ENCODE data around the gene ADRM1. TPM values are rescaled to one million over a fixed set of nuclear protein-coding genes. Genes with fewer than 3 reads are reported as not detected.

The ADRM1 gene
- polyA plus RNA-seq, 4 donors: 44.5 to 93.4 (median 88.3) TPM

DNA sequence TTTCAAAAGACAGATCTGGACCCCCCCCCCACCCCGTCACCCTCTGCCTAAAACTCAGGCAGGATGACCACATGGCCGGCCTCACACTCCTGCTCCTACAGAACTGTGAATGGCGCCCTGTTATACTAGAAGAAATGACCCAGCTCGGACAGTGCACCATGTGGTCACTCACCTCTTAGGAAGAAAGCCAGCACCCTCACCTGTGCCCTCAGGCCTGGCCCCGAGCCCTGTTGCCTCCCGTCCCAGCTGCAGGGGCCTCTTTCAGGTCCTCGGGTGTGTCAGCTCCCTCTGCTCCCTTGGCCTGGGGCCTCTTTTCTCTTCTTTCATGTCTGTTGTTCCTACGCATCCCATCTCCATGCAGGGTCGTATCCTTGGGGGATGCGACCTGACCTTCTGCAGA lies 40.7 kb upstream of the ADRM1 start:
- no peak for DNase-seq
- Histone ChIP-seq H3K27ac (ENCODE audit: low read depth in 1 of 3, low read length in 2 of 3) (no peak overlapping the region), H3K9me3 (ENCODE audit: control insufficient read depth in 2 of 2, insufficient read depth in 1 of 2, low read depth in 1 of 2, low read length in 1 of 2) (peaks cover 0 to 15% of the 10 kb centered on the region in 2 donors), H3K27me3 (ENCODE audit: control insufficient read depth in 3 of 3, insufficient read depth in 3 of 3, low read length in 3 of 3) (no peaks in the 10 kb centered on the region), H3K4me1 (ENCODE audit: control insufficient read depth in 3 of 3, insufficient read depth in 2 of 3, low read depth in 1 of 3, low read length in 2 of 3) (no peaks in the 10 kb centered on the region), H3K36me3 (ENCODE audit: control insufficient read depth in 3 of 3, insufficient read depth in 2 of 3, low read depth in 1 of 3, low read length in 3 of 3) (peaks cover 19 to 81% (median 20%) of the 10 kb centered on the region in 3 donors), H3K4me3 (ENCODE audit: low read depth in 1 of 3, low read length in 3 of 3) (no peak overlapping the region)
- no peak for FAIRE-seq
- WGBS, 3 donors: 94 to 95% (median 94%) methylated on average over 10 of the region's 10 CpGs

DNA sequence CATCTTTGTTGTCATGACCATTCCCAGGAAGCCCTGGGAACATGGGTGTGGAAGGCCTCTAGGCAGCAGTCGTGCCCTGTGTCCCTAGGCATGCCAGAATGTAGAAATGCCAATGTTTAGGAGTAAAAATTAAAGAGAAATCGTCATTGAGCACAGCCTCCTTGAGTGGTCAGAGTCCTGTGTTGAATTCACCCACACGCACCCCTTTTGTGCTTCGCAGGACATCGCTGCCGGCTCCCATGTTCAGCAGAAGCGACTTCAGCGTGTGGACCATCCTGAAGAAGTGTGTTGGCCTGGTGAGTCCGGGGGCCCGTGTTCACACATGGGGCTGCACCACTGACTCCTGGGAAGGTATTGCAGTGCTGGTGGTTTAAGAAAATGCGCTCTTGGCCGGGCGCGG lies 39.4 kb upstream of the ADRM1 start:
- Histone ChIP-seq H3K36me3 (ENCODE audit: control insufficient read depth in 3 of 3, insufficient read depth in 2 of 3, low read depth in 1 of 3, low read length in 3 of 3) (peaks cover 19 to 83% (median 20%) of the 10 kb centered on the region in 3 donors), H3K9me3 (ENCODE audit: control insufficient read depth in 2 of 2, insufficient read depth in 1 of 2, low read depth in 1 of 2, low read length in 1 of 2) (peaks cover 0 to 15% of the 10 kb centered on the region in 2 donors), H3K27ac (ENCODE audit: low read depth in 1 of 3, low read length in 2 of 3) (no peak overlapping the region), H3K4me3 (ENCODE audit: low read depth in 1 of 3, low read length in 3 of 3) (no peak overlapping the region), H3K4me1 (ENCODE audit: control insufficient read depth in 3 of 3, insufficient read depth in 2 of 3, low read depth in 1 of 3, low read length in 2 of 3) (no peaks in the 10 kb centered on the region), H3K27me3 (ENCODE audit: control insufficient read depth in 3 of 3, insufficient read depth in 3 of 3, low read length in 3 of 3) (no peaks in the 10 kb centered on the region)
- no peak for FAIRE-seq
- no peak for DNase-seq
- 96 to 97% (median 96%) methylated on average over 14 of the region's 14 CpGs for WGBS, 3 donors

DNA sequence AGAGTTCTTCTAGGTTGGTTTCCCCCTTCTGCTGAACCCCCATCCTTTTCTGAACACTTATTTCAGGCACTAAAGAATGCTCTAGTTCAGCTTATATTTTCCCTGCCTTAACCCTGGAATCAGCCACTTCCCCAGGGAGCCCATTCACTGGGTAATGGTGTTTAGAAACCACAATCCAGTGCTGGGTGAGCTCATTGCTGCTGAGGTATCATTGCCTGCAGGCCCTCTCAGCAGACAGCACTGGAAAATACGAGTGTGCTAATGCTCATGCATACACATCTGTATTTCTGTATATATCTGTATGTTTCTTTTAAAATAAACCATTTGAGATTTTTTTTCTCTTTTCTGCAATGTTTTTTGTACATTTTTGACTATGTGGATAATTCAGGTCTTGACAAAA lies 37.4 kb upstream of the ADRM1 start:
- FAIRE-seq (no peak), DNase-seq (no peak)
- WGBS, 3 donors: 97 to 100% (median 98%) methylated on average over 1 of the region's 1 CpG
- H3K4me1 ChIP-seq (ENCODE audit: control insufficient read depth in 3 of 3, insufficient read depth in 2 of 3, low read depth in 1 of 3, low read length in 2 of 3): no peaks in the 10 kb centered on the region
- H3K9me3 ChIP-seq (ENCODE audit: control insufficient read depth in 2 of 2, insufficient read depth in 1 of 2, low read depth in 1 of 2, low read length in 1 of 2): peaks cover 0 to 15% of the 10 kb centered on the region in 2 donors
- no peak overlapping the region for H3K4me3 ChIP-seq (ENCODE audit: low read depth in 1 of 3, low read length in 3 of 3)
- no peak overlapping the region for H3K27ac ChIP-seq (ENCODE audit: low read depth in 1 of 3, low read length in 2 of 3)
- peaks cover 9 to 86% (median 20%) of the 10 kb centered on the region in 3 donors for H3K36me3 ChIP-seq (ENCODE audit: control insufficient read depth in 3 of 3, insufficient read depth in 2 of 3, low read depth in 1 of 3, low read length in 3 of 3)
- no peaks in the 10 kb centered on the region for H3K27me3 ChIP-seq (ENCODE audit: control insufficient read depth in 3 of 3, insufficient read depth in 3 of 3, low read length in 3 of 3)

DNA sequence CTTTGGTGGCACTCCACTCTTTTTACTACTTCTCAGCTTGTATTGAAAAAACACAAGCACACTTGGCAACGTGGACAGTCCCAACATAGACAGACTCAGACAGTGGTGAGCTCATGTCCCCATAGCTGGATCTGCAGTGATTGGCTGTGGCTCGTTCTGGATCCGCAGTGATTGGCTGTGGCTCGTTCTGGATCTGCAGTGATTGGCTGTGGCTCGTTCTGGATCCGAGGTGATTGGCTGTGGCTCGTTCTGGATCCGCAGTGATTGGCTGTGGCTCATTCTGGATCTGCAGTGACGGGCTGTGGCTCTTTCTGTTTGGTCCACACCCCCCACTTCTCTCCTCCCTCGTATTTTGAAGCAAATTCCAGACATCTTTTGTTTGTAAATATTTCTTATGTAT lies 36.5 kb upstream of the ADRM1 start:
- peaks cover 7 to 82% (median 20%) of the 10 kb centered on the region in 3 donors for H3K36me3 ChIP-seq (ENCODE audit: control insufficient read depth in 3 of 3, insufficient read depth in 2 of 3, low read depth in 1 of 3, low read length in 3 of 3)
- 91 to 93% (median 93%) methylated on average over 10 of the region's 10 CpGs for WGBS, 3 donors
- no peak overlapping the region for H3K4me3 ChIP-seq (ENCODE audit: low read depth in 1 of 3, low read length in 3 of 3)
- peaks cover 0 to 15% of the 10 kb centered on the region in 2 donors for H3K9me3 ChIP-seq (ENCODE audit: control insufficient read depth in 2 of 2, insufficient read depth in 1 of 2, low read depth in 1 of 2, low read length in 1 of 2)
- no peak overlapping the region for H3K27ac ChIP-seq (ENCODE audit: low read depth in 1 of 3, low read length in 2 of 3)
- no peaks in the 10 kb centered on the region for H3K27me3 ChIP-seq (ENCODE audit: control insufficient read depth in 3 of 3, insufficient read depth in 3 of 3, low read length in 3 of 3)
- DNase-seq (no peak), FAIRE-seq (no peak)
- H3K4me1 ChIP-seq (ENCODE audit: control insufficient read depth in 3 of 3, insufficient read depth in 2 of 3, low read depth in 1 of 3, low read length in 2 of 3): no peaks in the 10 kb centered on the region

DNA sequence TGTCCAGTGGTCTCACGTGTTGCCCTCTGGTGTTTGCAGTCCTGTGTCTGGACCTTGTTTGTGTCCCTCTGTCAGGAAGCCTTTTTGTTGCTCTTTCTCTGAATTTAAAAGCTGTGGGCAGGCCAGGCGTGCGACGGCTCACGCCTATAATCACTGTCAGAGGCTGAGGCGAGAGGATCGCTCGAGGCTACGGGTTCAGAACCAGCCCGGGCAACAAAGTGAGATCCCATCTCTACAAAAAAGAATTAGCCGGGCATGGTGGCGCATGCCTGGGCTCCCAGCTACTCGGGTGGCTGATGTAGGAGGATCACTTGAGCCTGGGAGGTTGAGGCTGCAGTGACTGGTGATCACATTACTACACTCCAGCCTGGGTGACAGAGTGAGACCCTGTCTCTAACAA lies 35.9 kb upstream of the ADRM1 start:
- WGBS, 3 donors: 95 to 97% (median 95%) methylated on average over 13 of the region's 13 CpGs
- no peaks in the 10 kb centered on the region for H3K27me3 ChIP-seq (ENCODE audit: control insufficient read depth in 3 of 3, insufficient read depth in 3 of 3, low read length in 3 of 3)
- H3K27ac ChIP-seq (ENCODE audit: low read depth in 1 of 3, low read length in 2 of 3): no peak overlapping the region
- peaks cover 0 to 15% of the 10 kb centered on the region in 2 donors for H3K9me3 ChIP-seq (ENCODE audit: control insufficient read depth in 2 of 2, insufficient read depth in 1 of 2, low read depth in 1 of 2, low read length in 1 of 2)
- H3K4me3 ChIP-seq (ENCODE audit: low read depth in 1 of 3, low read length in 3 of 3): no peak overlapping the region
- peaks cover 5 to 82% (median 20%) of the 10 kb centered on the region in 3 donors for H3K36me3 ChIP-seq (ENCODE audit: control insufficient read depth in 3 of 3, insufficient read depth in 2 of 3, low read depth in 1 of 3, low read length in 3 of 3)
- DNase-seq: no peak
- H3K4me1 ChIP-seq (ENCODE audit: control insufficient read depth in 3 of 3, insufficient read depth in 2 of 3, low read depth in 1 of 3, low read length in 2 of 3): no peaks in the 10 kb centered on the region
- FAIRE-seq: no peak

DNA sequence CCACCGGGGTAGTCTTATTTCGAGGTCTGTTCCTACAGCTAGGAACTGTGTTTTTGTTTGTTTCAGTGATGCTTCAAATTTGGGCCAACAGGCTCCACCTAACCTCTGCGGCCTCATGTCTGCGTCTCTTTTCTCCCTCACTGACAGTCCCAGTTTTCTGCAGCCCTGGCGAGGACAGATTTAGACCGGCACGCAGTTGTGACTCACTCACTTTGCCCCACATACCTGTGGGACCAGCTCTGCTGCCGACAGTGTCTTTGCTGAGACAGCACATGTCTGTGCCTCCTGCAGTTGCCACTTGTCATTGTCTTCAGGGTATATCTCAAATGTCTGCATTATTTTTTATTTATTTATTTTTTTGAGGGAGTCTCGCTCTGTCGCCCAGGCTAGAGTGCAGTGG lies 35.3 kb upstream of the ADRM1 start:
- no peak for DNase-seq
- H3K36me3 ChIP-seq (ENCODE audit: control insufficient read depth in 3 of 3, insufficient read depth in 2 of 3, low read depth in 1 of 3, low read length in 3 of 3): peaks cover 2 to 82% (median 20%) of the 10 kb centered on the region in 3 donors

DNA sequence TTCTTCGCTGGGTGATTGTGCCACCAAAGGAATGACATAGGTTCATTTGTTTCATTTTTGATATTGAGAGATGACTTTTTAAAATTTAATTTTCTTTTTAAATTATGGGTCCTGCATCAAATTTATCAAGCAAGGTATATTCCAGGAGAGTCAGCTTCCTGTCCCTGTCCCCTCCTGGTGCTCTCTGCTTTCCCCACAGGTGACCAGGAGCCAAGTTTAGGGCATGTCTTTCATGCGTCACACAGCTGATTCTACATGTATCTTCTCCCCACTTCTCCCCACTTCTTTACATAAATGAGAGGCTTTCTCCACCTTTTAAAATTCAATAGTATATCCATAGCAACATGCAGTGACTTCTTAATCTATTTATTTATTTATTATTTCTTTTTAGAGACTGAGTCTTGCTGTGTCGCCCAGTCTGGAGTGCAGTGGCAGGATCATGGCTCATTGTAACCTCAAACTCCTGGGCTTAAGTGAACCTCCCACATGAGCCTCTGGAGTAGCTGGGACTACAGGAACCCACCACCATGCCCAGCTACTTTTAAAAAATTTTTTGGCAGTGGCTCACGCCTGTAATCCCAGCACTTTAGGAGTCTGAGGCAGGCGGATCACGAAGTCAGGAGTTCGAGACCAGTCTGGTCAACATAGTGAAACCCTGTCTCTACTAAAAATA lies 34.4 kb upstream of the ADRM1 start:
- peaks cover 4 to 82% (median 25%) of the 10 kb centered on the region in 3 donors for H3K36me3 ChIP-seq (ENCODE audit: control insufficient read depth in 3 of 3, insufficient read depth in 2 of 3, low read depth in 1 of 3, low read length in 3 of 3)
- FAIRE-seq (no peak), DNase-seq (no peak)
- H3K9me3 ChIP-seq (ENCODE audit: control insufficient read depth in 2 of 2, insufficient read depth in 1 of 2, low read depth in 1 of 2, low read length in 1 of 2): peaks cover 0 to 15% of the 10 kb centered on the region in 2 donors
- H3K4me1 ChIP-seq (ENCODE audit: control insufficient read depth in 3 of 3, insufficient read depth in 2 of 3, low read depth in 1 of 3, low read length in 2 of 3): no peaks in the 10 kb centered on the region
- 81 to 83% (median 82%) methylated on average over 7 of the region's 7 CpGs for WGBS, 3 donors
- no peak overlapping the region for H3K4me3 ChIP-seq (ENCODE audit: low read depth in 1 of 3, low read length in 3 of 3)
- no peak overlapping the region for H3K27ac ChIP-seq (ENCODE audit: low read depth in 1 of 3, low read length in 2 of 3)
- no peaks in the 10 kb centered on the region for H3K27me3 ChIP-seq (ENCODE audit: control insufficient read depth in 3 of 3, insufficient read depth in 3 of 3, low read length in 3 of 3)

More for the DNA sequence above, 35.3 kb upstream of the ADRM1 start:
- 86 to 93% (median 93%) methylated on average over 10 of the region's 10 CpGs for WGBS, 3 donors
- no peaks in the 10 kb centered on the region for H3K4me1 ChIP-seq (ENCODE audit: control insufficient read depth in 3 of 3, insufficient read depth in 2 of 3, low read depth in 1 of 3, low read length in 2 of 3)
- peaks cover 0 to 15% of the 10 kb centered on the region in 2 donors for H3K9me3 ChIP-seq (ENCODE audit: control insufficient read depth in 2 of 2, insufficient read depth in 1 of 2, low read depth in 1 of 2, low read length in 1 of 2)
- no peak for FAIRE-seq
- H3K27ac ChIP-seq (ENCODE audit: low read depth in 1 of 3, low read length in 2 of 3): no peak overlapping the region
- no peaks in the 10 kb centered on the region for H3K27me3 ChIP-seq (ENCODE audit: control insufficient read depth in 3 of 3, insufficient read depth in 3 of 3, low read length in 3 of 3)
- no peak overlapping the region for H3K4me3 ChIP-seq (ENCODE audit: low read depth in 1 of 3, low read length in 3 of 3)

DNA sequence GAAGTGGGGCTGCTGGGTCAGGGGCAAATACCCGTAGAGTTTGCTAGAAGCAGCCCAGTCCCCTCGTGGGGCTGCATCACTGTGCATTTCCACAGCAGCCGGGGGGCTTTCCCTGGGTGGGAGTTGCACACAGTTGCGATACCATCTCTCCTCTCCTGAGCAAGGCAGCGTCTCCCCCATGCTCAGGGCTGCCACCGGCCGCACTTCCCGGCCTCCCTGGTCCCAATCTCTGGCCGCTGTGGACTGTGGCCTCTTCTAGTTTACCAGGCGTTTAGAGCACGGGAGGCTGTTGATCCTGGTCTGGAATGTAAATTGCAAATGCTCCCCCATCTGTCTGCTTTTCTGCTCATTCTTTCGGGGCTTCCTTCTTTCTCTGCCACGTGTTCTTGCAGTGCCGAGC lies 33.4 kb upstream of the ADRM1 start:
- H3K9me3 ChIP-seq (ENCODE audit: control insufficient read depth in 2 of 2, insufficient read depth in 1 of 2, low read depth in 1 of 2, low read length in 1 of 2): peaks cover 0 to 11% of the 10 kb centered on the region in 2 donors
- H3K36me3 ChIP-seq (ENCODE audit: control insufficient read depth in 3 of 3, insufficient read depth in 2 of 3, low read depth in 1 of 3, low read length in 3 of 3): peaks cover 10 to 82% (median 21%) of the 10 kb centered on the region in 3 donors
- H3K27me3 ChIP-seq (ENCODE audit: control insufficient read depth in 3 of 3, insufficient read depth in 3 of 3, low read length in 3 of 3): no peaks in the 10 kb centered on the region
- FAIRE-seq (no peak), DNase-seq (no peak)
- no peak overlapping the region for H3K4me3 ChIP-seq (ENCODE audit: low read depth in 1 of 3, low read length in 3 of 3)
- 88 to 91% (median 90%) methylated on average over 13 to 14 of the region's 14 CpGs for WGBS, 3 donors
- no peaks in the 10 kb centered on the region for H3K4me1 ChIP-seq (ENCODE audit: control insufficient read depth in 3 of 3, insufficient read depth in 2 of 3, low read depth in 1 of 3, low read length in 2 of 3)
- H3K27ac ChIP-seq (ENCODE audit: low read depth in 1 of 3, low read length in 2 of 3): no peak overlapping the region

DNA sequence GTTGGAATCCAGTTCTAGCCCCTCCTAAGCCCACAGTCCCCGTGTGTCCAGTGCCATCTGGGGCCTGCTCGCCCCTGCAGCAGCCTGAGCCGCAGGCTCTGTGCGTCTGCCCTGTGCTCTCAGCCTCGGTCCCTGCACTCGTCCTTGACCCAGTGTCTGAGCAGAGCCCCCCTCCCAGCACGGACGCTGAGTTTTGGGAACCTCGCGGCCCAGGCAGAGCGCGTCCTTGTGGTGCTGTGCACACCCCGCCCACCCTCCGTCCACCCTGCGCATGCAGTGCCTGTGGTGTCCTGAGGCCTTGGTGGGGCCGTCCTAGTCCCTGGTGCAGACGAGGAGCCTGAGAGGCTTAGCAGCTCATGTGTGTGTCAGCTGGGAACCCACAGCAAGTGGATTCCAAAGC lies 32.9 kb upstream of the ADRM1 start:
- H3K4me3 ChIP-seq (ENCODE audit: low read depth in 1 of 3, low read length in 3 of 3): no peak overlapping the region
- WGBS, 3 donors: 89 to 95% (median 92%) methylated on average over 17 of the region's 17 CpGs
- no peak overlapping the region for H3K27ac ChIP-seq (ENCODE audit: low read depth in 1 of 3, low read length in 2 of 3)
- peaks cover 10 to 80% (median 21%) of the 10 kb centered on the region in 3 donors for H3K36me3 ChIP-seq (ENCODE audit: control insufficient read depth in 3 of 3, insufficient read depth in 2 of 3, low read depth in 1 of 3, low read length in 3 of 3)
- no peaks in the 10 kb centered on the region for H3K27me3 ChIP-seq (ENCODE audit: control insufficient read depth in 3 of 3, insufficient read depth in 3 of 3, low read length in 3 of 3)
- H3K4me1 ChIP-seq (ENCODE audit: control insufficient read depth in 3 of 3, insufficient read depth in 2 of 3, low read depth in 1 of 3, low read length in 2 of 3): no peaks in the 10 kb centered on the region
- DNase-seq: no peak
- peaks cover 0 to 6% of the 10 kb centered on the region in 2 donors for H3K9me3 ChIP-seq (ENCODE audit: control insufficient read depth in 2 of 2, insufficient read depth in 1 of 2, low read depth in 1 of 2, low read length in 1 of 2)
- FAIRE-seq: no peak

Data from small intestine (tissue), 7 donors.